C4-2B (cell line): Measurements from ENCODE around the gene CWF19L2.

Experiments used
- H3K27ac ChIP-seq: fragments of 450-650 bp; 2 replicates; pipeline ENCODE4 v1.5.1; 2017
- ZFX ChIP-seq: fragments of 450-650 bp; IDR thresholded peaks from 2 replicates; pipeline ENCODE4 v1.6.1; 2017
- TF ChIP-seq, protein P1 (sequence below): fragments of 450-650 bp; conservative IDR thresholded peaks from 2 replicates; pipeline ENCODE4 v1.5.1; 2017; ENCODE audit warnings: mild to moderate bottlenecking

CWF19L2 gene

DNA sequence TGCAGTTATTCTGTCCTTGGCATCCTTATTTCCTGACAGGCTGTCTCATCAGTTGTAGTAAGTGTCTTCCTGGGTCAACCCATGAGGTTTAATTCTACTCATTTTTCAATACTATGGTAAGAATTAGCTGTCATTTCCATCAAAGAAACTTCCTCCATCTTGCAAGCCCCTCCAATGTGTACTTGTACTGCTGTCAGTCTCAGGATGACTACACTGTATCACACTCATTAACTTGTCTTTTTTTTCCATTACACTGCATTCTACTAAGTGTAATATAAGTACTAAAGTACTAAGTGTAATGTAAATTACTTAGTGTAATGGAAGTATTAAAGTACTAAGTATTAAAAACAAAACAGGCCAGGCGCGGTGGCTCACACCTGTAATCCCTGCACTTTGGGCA lies 102.8 kb downstream of the CWF19L2 start:
- no peak for TF ChIP-seq ZFX
- TF ChIP-seq, protein P1, sequence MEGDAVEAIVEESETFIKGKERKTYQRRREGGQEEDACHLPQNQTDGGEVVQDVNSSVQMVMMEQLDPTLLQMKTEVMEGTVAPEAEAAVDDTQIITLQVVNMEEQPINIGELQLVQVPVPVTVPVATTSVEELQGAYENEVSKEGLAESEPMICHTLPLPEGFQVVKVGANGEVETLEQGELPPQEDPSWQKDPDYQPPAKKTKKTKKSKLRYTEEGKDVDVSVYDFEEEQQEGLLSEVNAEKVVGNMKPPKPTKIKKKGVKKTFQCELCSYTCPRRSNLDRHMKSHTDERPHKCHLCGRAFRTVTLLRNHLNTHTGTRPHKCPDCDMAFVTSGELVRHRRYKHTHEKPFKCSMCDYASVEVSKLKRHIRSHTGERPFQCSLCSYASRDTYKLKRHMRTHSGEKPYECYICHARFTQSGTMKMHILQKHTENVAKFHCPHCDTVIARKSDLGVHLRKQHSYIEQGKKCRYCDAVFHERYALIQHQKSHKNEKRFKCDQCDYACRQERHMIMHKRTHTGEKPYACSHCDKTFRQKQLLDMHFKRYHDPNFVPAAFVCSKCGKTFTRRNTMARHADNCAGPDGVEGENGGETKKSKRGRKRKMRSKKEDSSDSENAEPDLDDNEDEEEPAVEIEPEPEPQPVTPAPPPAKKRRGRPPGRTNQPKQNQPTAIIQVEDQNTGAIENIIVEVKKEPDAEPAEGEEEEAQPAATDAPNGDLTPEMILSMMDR = no peak
- no peak overlapping the region for H3K27ac ChIP-seq

DNA sequence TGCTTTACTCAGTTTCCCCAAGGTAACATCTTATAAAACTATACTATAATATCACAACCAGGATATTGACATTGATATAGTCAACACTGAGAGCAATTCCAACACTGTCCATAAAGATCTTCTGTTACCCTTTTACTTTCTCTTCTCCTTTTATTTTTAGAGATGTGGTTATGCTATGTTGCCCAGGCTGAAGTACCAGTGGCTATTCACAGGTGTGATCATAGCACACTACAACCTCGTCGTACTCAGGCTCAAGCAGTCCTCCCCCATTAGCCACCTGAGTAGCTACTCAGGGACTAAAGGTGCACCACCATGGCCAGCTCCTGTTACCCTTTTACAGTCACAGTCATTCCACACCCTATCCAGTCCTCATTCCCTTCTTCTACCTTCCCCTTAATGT lies 119.7 kb downstream of the CWF19L2 start:
- H3K27ac ChIP-seq = no peak overlapping the region
- no peak for TF ChIP-seq ZFX
- TF ChIP-seq, protein P1 = no peak

DNA sequence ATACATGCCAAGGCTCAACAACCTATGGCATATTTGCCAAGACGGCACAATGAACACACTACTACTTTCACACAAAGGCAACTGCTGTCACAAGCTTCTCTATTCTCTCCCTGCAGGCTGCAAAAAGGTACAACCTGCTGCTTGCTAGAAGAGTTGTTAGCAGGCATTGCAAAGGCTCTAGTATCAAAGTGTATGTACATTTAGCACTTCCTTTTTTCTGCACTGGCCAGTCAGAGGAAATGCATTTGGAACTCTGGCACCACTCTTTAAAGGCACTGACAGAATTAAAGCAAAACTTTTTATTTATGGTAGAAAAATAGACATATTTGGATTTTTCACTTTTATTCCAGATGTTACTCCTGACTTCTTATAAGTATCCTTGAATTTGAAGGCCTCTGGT lies 125.9 kb downstream of the CWF19L2 start:
- TF ChIP-seq, protein P1 = no peak
- TF ChIP-seq ZFX = no peak
- H3K27ac ChIP-seq = no peak overlapping the region

DNA sequence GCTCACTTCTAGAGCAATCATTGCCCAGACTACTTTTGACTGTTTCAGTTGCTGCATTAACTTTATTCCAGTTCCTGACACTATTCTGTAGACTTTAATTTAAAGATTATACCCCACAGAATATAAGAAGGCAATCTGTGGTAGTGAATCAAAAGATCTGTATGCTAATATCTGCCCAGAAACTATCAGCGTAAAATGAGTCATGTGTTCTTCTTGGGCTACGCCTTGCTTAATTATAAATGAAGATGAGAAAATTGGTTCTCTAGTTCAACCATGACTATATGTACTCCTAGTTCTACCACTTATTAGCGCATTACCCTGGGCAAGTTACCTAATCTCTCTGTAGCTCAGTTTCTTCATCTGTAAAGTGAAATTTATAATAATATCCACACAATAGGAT lies 128.5 kb downstream of the CWF19L2 start:
- TF ChIP-seq ZFX = no peak
- TF ChIP-seq, protein P1 = no peak
- no peak overlapping the region for H3K27ac ChIP-seq

DNA sequence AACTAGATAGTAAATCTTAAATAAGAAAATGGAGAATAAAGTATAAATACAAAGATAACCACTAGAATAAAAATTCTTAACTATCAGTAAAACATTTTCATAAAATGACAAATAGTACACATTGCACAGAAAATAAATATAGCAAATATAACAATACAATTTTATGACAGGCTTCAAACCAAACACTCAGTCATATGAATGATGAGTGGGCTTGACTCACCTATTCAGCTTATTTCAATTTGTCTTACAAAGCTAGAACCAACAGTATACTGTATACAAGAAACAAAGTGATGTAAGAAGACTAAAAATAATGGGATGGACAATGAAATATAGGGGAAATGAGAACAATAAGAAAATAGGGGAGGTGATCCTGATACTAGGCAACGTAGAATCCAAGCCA lies 141.2 kb downstream of the CWF19L2 start:
- no peak overlapping the region for H3K27ac ChIP-seq
- no peak for TF ChIP-seq ZFX
- TF ChIP-seq, protein P1 = no peak

DNA sequence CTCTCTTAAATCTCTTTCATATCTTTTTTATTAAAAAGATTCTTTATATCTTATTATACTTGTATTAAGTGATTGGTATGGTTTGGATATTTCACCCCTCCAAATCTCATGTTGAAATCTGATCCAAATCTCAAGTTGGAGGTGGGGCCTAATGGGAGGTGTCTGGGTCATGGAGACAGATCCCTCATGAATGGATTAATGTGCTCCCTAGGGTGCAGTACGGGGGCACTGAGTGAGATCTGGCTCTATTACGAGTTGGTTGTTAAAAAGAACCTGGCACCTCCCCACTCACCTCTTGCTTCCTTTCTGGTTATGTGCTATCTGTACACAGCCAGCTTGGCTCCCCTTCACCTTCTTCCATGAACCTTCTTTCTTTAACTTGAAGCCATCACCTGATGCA lies 149.6 kb downstream of the CWF19L2 start:
- TF ChIP-seq, protein P1 = no peak
- no peak for TF ChIP-seq ZFX
- no peak overlapping the region for H3K27ac ChIP-seq

DNA sequence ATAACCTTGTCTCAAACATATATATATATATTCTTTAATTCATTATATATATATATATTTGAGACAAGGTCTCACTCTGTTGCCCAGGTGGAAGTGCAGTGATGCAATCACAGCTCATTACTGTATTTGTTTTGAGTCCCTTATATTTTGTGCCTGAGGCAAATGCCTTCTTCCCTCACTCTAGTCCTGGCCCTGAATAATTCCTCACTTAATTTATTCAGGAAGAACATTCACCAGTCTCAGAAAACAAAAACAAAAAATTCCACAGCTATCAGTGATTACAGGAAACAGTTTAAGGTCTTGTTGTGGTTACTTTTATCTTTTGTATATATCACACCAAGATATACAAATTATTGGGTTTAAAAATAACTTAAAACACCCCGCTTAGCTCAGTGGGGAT lies 155.7 kb downstream of the CWF19L2 start:
- H3K27ac ChIP-seq = no peak overlapping the region
- no peak for TF ChIP-seq ZFX
- TF ChIP-seq, protein P1 = no peak
